Right ventricle myocardium superior (tissue), 1 donor: ENCODE results near the gene SYNE2. TPM values are rescaled to one million over a fixed set of nuclear protein-coding genes. Genes with fewer than 3 reads are reported as not detected.
"Not testable (repeated sequence)": the region's sequence is repeated elsewhere in the genome, so short reads cannot be mapped to it uniquely, and the experiment has no call there.

Experiments
- ATAC-seq: fragments of 200-7000 bp; cut with Tn5 transposase; one replicate; pipeline ENCODE4 v1.9.1; 2020; ENCODE audit warnings: mild to moderate bottlenecking; ENCODE audit not compliant: poor library complexity
- DNase-seq: peaks from one replicate; pipeline ENCODE4 v3.0.0-alpha.2; 2020
- intact Hi-C: fragments of 100-400 bp; cut with DNase I; formaldehyde crosslinking; loops from one replicate; pipeline ENCODE4 v1.11.2; 2022
- total RNA-seq: library from RNA; stranded (reverse); fragmentation: NEBNext Ultra II Directional; extraction: Animal tissue kit (Norgen Biotek cat#: 25700); gene quantifications from one replicate; pipeline ENCODE4 v1.2.1, GENCODE V29; 2021
- donor health status: DM: no; HTN: yes; CAD: no; lungs with severe emphysema.

SYNE2 gene
- total RNA-seq, 1 donor from 2014 or later = 193 TPM

DNA sequence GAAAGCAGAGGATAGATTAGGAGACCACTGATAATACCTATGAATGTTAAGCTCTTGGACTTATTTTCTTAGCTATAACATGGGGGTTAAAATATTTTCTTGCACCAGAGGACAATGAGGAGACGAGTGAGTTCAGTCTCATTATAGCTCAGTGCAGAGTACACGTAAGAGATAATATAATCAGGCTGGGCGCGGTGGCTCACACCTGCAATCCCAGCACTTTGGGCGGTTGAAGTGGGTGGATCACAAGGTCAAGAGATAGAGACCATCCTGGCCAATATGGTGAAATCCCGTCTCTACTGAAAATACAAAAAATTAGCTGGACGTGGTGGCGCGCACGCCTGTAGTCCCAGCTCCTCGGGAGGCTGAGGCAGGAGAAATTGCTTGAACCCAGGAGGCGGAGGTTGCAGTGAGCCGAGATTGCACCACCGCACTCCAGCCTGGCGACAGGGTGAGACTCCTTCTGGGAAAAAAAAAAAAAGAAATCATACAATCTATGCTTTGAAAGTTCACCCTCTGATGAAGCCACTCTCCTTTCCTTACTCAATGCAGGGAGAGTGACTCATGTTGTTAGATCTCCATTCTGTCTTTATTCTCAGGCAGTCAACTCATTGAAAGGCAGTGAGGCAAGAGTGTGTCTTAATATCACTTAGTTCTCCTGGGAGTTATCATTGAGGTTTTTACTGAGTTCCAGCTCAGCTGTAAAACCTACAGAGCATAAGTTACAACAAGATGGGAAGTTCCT is 134.2 kb downstream of the SYNE2 start:
- ATAC-seq = no peak
- DNase-seq = no peak
- intact Hi-C loops = no loop called here

DNA sequence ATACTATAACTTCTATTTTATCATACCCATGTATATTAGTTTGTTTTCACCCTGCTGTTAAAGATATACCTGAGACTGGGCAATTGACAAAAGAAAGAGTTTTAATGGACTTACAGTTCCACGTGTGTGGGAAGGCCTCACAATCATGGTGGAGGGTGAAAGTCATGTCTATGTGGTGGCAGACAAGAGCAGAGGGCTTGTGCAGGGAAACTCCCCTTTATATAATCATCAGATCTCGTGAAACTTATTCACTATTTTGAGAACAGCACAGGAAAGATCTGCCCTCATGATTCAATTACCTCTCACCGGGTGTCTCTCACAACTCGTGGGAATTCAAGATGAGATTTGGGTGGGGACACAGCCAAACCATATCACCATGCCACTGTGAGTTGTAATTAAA is 135.8 kb downstream of the SYNE2 start:
- no peak for DNase-seq
- intact Hi-C loops = no loop called here
- no peak for ATAC-seq

DNA sequence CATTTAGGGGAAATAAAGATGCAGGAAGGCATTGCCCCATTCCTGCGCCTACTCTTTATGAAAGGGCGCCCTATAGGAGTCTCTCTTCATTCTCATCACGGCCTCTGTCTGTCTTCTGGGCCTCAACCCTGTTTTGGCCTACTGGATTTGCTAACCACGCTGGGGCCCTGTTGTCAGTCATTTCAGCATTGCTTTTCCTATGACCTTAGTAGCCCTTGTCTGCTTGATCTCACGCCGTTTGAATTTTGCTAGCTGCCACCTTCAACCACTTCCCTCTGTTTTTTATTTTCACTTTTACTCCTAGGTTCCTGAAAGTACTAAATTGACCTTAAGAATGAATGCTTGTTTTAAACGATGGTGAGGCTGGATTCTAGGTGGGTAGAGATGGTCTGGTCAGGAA is 139.0 kb downstream of the SYNE2 start:
- intact Hi-C loops = no loop called here
- DNase-seq = no peak
- no peak for ATAC-seq

DNA sequence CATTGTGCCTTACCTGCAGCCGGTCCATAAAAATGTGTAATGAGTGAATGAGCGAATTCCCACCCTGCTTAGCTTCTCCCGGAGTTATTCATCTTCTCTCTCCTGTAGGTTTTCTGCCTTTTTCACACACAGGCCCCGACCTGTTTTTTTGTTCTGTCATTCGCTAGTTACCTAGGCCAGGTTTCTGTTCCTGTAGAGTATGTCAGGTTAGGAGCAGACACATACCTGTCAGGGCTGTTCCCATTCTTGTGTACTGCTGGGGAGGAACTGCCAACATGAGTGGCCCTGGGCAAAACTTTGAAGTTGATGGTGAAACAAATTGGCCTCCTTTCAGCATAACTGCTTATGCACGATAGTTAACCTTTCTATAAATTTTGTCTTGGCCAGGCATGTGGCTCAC is 140.1 kb downstream of the SYNE2 start:
- intact Hi-C loops = no loop called here
- no peak for DNase-seq
- ATAC-seq = no peak

DNA sequence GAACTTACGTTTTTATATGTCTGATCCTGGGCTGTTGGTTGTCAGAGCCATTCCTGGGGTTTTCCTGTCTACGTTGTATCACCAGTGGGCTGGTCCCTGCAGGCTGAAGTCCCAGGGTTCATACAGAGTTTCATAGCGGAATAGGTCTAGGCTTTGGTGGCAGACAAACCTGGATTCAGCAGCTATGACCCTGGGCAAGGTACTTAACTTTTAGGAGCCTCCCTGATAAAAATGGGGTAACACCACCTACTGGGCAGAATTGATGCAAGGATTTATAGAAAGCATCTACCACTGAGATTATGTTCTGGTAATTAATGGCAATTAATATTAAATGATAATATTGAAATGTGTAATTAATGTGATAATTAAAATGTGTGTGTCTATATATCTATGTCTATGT is 141.2 kb downstream of the SYNE2 start:
- DNase-seq (no peak), ATAC-seq (no peak)
- intact Hi-C loops = no loop called here

DNA sequence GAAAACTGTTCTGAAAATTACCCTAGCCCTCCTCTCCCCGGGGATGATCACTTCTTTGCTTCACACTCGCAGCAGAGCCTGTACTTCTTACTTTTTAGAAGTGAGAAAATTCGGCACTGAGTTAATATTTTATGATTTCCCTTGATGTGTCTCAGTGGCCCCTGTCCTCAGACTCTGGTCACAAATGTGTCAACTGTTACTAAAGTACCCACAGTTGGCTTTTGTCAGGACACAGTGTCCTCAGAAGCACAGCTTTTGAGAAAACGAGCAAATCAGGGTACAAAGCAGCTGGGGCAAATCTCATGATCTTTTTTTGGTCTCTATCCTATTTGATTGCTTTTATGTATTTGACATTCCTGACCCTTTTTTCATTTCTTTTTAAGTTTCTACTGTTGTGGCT is 142.5 kb downstream of the SYNE2 start:
- DNase-seq = no peak
- intact Hi-C loops = no loop called here
- no peak for ATAC-seq

DNA sequence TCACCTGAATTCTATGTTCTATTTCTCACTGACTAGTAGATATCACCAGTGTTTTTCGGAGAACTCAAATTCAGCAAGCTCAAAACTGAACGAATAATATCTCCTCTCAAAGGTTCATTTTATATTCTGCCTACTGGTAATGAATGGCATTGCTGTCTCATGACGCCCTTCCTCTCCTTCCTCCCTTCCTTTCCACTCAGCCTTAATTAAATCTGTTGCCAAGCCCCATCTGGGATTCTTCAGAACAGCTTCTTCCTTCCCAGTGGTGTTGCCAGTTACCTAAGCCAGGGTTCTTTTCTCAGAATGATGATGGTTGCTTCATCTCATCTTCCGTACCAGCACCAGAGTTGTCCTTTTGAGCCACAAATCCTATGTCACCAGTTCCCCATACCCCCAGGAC is 143.2 kb downstream of the SYNE2 start:
- DNase-seq = no peak
- intact Hi-C loops = no loop called here
- no peak for ATAC-seq

DNA sequence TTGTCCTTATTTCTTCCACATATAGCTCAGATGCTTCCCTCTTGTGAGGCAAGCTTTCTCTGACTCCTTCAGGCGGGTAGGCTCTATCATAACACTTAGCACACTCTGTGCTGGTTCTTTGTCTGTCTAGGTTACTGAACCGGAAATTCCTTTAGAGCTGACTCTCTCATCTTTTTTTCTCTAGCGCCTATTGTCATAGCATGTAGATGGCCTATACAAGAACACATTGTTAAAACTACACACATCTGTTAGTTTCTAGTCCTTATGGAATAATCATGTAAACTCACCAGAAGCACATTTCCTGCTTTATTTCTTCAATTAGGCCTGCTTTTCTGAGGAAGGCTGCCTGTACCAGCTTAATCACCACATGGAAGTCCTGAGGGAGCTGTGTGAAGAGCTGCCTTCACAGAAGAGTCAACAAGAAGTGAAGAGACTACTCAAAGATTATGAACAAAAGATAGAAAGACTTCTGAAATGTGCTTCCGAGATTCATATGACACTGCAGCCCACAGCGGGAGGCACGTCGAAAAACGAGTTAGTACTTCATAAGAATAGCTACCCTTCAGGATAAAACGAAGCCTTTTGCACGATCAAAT is 143.9 kb downstream of the SYNE2 start:
- intact Hi-C loops = no loop called here
- no peak for DNase-seq
- no peak for ATAC-seq

DNA sequence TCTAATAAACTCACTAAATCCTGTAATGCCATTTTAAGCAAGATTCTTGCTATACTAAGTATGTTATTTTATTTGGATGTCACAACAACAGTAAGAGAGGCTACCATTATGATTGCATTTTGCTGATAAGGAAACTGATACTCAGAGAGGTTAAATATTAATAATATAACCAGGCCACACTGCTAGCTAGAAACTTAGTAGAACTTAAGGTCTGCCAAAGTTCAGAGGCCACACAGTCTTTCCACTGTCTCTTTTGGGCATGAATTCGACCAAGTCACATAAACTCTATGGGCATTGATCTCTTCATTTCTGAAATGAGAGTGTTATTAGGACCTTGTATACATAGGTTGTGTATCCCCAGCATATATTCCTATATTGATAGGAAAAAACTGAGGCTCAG is 147.9 kb downstream of the SYNE2 start:
- intact Hi-C loops = no loop called here
- DNase-seq = no peak

DNA sequence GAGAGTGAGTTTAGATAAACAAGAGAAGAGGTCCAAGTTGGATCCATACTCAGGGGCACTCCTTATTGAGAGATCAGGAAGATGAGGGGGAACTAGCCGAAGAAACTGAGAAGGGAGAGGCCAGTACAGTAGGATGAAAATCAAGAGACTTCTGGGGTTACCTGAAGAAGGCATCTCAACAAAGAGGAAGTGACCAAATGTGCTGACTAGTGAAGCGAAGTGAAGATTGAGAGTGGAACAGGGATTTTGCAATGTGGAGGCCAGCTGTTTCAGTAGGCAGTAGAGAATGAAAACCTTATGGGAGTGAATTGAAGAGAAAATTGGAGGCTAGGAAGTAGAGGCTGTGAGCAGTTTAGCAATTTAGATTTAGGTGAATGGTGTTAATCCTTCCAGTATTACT is 153.0 kb downstream of the SYNE2 start:
- no peak for DNase-seq
- intact Hi-C loops = no loop called here
- ATAC-seq = no peak

More for the DNA sequence above, 147.9 kb downstream of the SYNE2 start:
- ATAC-seq = no peak

DNA sequence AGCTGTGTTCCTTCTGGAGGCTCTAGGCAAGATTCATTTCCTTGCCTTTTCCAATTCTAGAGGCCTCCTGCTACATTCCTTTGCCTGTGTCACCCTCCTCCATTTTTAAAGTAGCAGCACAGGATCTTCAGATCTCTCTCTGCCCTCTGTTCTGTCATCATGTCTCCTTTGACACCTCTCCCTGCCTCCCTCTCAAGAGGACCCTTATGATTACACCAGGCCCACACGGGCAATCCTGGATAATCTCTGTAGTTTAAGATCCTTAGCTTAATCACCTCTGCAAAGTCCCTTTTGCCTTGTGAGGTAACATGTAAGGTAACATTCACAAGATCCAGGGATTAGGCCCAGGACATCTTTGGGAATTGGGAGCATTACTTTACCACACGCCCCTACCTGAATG is 155.2 kb downstream of the SYNE2 start:
- intact Hi-C loops = no loop called here
- DNase-seq (no peak), ATAC-seq (no peak)

DNA sequence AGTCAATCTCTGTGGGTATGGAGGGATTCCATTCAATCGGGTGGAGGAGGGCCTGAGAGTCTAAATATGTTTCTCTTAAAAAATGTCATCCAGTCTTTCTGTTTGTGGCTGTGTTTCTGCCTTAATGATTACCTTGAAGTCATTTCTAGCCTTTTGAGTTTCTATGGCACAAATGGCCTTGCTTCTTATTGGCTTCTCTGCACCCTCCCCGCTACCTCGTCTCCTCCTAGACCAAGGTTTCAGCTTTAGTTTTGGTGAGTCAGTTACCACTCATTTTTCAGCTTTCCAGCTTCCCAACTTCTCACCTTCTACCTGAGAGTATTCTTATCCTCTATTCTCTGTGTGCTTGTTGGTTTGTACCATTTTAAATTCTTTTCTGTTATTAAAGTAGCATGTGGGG is 159.2 kb downstream of the SYNE2 start:
- intact Hi-C loops = no loop called here
- ATAC-seq (no peak), DNase-seq (no peak)

DNA sequence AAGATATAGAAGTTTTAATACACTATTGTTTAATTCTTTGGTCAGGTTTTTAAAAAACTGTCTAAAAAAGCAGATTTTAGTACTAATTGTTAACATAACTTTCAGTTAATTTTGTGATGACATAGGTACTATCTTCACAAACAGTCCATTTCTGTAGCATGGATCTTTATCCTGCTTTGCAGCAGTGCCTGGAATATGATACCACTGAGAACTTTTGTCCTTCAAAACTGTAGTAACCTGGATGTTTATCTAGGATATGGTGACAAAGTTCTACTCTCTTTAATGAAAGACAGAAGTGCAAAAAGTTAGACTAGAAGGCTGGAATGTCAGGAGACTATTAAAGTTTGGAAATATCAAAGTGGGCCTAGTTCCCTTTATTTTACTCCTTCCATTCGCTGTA is 159.9 kb downstream of the SYNE2 start:
- intact Hi-C loops = no loop called here

DNA sequence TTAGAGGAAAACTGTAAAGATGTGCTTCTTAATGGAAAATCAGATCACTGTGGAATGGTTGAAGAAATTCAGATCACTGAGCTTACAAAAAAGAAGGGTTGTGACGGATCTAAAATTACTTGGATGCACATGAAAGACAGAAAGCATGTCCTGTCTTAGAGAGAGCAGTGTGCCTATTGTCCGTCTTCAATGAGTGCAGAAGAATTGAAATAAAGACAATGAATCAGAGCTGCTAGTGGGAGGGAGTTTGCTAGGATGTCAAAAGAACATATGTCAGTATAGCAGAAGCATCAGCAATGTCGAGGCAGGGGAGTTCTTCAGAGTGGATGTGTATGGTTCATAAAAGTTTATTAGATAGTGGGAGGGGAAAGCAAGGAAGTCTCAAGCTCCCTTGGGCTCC is 172.7 kb downstream of the SYNE2 start:
- intact Hi-C loops = no loop called here
- ATAC-seq (no peak), DNase-seq (no peak)

More for the DNA sequence above, 159.9 kb downstream of the SYNE2 start:
- DNase-seq (no peak), ATAC-seq (no peak)

DNA sequence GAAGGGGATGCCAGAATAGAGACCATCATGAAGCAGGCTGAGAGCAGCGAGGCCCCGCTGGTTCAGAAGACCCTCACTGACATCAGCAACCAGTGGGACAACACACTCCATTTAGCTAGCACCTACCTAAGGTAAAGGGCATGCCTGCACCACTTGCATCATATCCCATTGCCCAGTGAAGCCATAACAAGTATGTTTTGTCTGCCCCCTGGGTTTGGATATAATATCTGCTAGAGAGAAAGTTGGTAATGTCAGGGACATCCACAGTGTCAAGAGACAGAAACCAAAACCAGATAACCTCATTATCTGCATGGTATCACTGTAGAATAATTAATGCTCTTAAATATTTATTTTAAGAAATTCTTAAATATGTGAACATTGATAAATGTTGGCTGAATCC is 173.8 kb downstream of the SYNE2 start:
- no peak for DNase-seq
- no peak for ATAC-seq
- intact Hi-C loops = no loop called here

DNA sequence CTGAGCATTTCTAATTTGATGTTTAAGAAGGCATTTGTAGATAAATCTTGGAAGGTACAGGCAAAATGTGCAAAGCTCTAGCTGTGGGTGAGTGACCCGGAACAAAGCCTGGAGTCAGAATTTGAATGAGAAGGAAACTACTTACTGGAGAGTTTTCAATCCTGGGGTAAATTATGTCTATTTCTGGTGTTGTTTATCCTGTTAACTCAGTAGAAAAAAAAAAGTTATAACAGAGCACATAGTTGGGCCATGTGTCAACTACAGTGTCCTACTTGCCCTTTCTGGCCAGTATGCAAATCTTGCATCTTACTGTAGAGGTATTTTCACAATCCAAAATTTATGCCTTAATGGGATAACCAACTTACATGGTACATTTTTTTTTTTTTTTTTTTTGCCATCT is 182.3 kb downstream of the SYNE2 start:
- intact Hi-C loops = no loop called here
- DNase-seq (no peak), ATAC-seq (no peak)

DNA sequence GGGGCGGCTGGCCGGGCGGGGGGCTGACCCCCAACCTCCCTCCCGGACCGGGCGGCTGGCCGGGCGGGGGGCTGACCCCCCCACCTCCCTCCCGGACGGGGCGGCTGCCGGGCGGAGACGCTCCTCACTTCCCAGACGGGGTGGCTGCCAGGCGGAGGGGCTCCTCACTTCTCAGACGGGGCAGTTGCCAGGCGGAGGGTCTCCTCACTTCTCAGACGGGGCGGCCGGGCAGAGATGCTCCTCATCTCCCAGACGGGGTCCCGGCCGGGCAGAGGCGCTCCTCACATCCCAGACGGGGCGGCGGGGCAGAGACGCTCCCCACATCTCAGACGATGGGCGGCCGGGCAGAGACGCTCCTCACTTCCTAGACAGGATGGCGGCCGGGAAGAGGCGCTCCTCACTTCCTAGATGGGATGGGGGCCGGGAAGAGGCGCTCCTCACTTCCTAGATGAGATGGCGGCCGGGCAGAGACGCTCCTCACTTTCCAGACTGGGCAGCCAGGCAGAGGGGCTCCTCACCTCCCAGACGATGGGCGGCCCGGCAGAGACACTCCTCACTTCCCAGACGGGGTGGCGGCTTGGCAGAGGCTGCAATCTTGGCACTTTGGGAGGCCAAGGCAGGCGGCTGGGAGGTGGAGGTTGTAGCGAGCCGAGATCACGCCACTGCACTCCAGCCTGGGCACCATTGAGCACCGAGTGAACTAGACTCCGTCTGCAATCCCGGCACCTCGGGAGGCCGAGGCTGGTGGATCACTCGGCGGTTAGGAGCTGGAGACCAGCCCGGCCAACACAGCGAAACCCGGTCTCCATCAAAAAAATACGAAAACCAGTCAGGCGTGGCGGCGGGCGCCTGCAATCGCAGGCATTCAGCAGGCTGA is 185.3 kb downstream of the SYNE2 start:
- DNase-seq, intact Hi-C loops, ATAC-seq: not testable (repeated sequence)

DNA sequence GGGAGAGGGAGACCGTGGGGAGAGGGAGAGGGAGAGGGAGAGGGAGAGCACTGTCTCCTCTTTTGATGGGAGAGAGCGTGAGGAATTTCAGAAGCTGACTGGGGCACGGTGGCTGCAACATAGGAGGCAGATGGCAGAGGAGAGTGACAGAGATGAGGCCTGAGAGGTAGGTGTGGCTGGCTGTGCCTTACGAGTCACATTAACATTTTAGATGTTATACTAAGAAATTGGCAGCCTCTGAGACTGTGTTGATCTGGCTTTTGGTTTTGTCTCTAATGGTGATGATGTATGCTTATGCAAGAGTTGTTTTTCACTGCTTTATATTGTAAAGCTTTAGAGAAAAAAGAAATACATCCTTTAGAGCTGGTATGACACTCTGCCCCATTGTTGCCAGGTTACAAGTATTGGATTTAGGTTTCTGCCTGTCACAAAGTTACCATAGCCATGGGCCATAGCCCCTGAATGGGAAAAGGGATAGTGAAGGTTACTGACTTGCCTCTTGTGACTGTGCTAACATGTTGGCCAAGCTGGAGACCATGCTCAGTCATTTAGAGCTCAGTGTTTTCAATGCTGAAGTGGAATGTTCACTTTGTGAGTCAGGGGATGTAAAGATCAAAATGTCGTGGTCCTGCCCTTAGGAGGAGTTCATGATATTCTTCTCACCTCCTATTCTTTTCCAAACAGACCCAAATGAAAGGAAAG is 186.2 kb downstream of the SYNE2 start:
- intact Hi-C loops = no loop called here
- no peak for ATAC-seq
- DNase-seq = no peak

DNA sequence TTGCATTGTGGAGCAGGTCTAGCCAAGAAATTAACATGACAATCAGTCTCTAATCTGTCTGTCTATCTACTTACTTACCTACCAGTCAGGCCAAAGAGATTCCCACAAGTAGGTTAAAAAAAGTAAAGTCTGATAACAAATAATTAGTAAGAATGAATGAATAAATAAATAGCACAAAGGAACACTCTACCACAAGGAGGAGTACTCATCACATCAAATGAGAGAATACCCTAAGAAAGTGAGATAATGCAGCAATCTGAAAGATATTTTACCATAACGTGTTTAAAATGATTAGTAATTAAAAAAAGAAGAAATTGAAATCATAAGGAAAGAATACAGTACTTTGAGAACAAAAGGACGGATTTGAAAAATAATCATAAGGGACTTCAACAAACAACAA is 187.2 kb downstream of the SYNE2 start:
- intact Hi-C loops = no loop called here
- ATAC-seq (no peak), DNase-seq (no peak)
